K562 (cell line): ENCODE measurements around the gene MSRB3. TPM values are rescaled to one million over a fixed set of nuclear protein-coding genes. Genes with fewer than 3 reads are reported as not detected.

ENCODE experiments used
- ATAC-seq: fragments of 200-7000 bp; cut with Tn5 transposase; 3 replicates; pipeline ENCODE4 v1.9.1; 2020; ENCODE audit warnings: moderate library complexity
- BruUV-seq: library from RNA; stranded (reverse); fragments of 400-500 nt; replicated peaks from 2 replicates; lab custom pipeline; 2021; lab: Mats Ljungman, UMichigan
- CTCF ChIA-PET: fragments of 300-600 bp; formaldehyde crosslinking; extraction: SDS; loops from one replicate; lab custom pipeline; 2021; ENCODE audit warnings: low intra/inter-chr PET ratio; lab: Yijun Ruan, JAX
- POLR2A ChIA-PET: fragments of 300-600, 350-650 bp; sonication (Branson Sonifier 250); formaldehyde crosslinking; extraction: SDS; loops from one replicate; lab custom pipeline; 2021; ENCODE audit warnings: antibody characterized with exemption, inconsistent platforms; lab: Yijun Ruan, JAX
- DNase-seq, 4 experiments: peaks; one replicate each; pipeline versions ENCODE4 v3.0.0 to v3.0.0-alpha.2; 2011 to 2018; ENCODE audit warnings: low spot score in 3 of 4, mixed read lengths in 3 of 4; ENCODE audit errors: extremely low read depth in 1 of 4
- FAIRE-seq: peaks from 2 replicates; lab custom pipeline; 2011; peaks lifted over from hg19 to GRCh38; lab: Jason Lieb, UNC
- H2AFZ ChIP-seq: 2 replicates; pipeline ENCODE4 v1.6.0; 2011; ENCODE audit warnings: low read depth, low read length, control low read depth, inconsistent platforms
- H3K27ac ChIP-seq: fragments of 200-600 bp; 3 replicates; pipeline ENCODE4 v1.8.0; 2011; ENCODE audit warnings: low read depth, mild to moderate bottlenecking, control low read depth, inconsistent platforms, low read length, moderate library complexity, mixed read lengths; ENCODE audit errors: extremely low read depth
- H3K27me3 ChIP-seq, 2 experiments: fragments of 300-600 bp in 1 of 2; 2 replicates in 1 of 2; 3 replicates in 1 of 2; pipeline versions ENCODE4 v1.6.0 to v1.8.0; 2011; ENCODE audit warnings: inconsistent platforms in 2 of 2, low read length in 2 of 2, mild to moderate bottlenecking in 1 of 2, mixed read lengths in 1 of 2, moderate library complexity in 1 of 2; ENCODE audit not compliant: control insufficient read depth in 2 of 2, insufficient read depth in 2 of 2
- H3K36me3 ChIP-seq: fragments of 300-600 bp; 3 replicates; pipeline ENCODE4 v1.8.0; 2011; ENCODE audit warnings: mild to moderate bottlenecking, low read length, inconsistent platforms; ENCODE audit not compliant: control insufficient read depth, insufficient read depth
- H3K4me1 ChIP-seq, 2 experiments: fragments of 200-600 bp in 1 of 2; replicated peaks in 1 of 2; 2 replicates in 1 of 2; 3 replicates in 1 of 2; pipeline versions ENCODE4 v1.5.1 to v1.8.0; 2011; ENCODE audit warnings: inconsistent platforms in 2 of 2, low read length in 2 of 2, mild to moderate bottlenecking in 1 of 2, mixed read lengths in 1 of 2, moderate library complexity in 1 of 2; ENCODE audit not compliant: control insufficient read depth in 2 of 2, insufficient read depth in 2 of 2
- H3K4me2 ChIP-seq: 2 replicates; pipeline ENCODE4 v1.6.1; 2011; ENCODE audit warnings: low read length, control low read depth, inconsistent platforms, mixed read lengths; ENCODE audit not compliant: insufficient read depth
- H3K4me3 ChIP-seq: fragments of 200-600 bp; sonication (generic), shearing (Covaris generic); 2 replicates; pipeline ENCODE4 v1.5.1; 2016; ENCODE audit warnings: control low read depth, inconsistent platforms
- H3K79me2 ChIP-seq: fragments of 200-600 bp; 3 replicates; pipeline ENCODE4 v1.8.0; 2011; ENCODE audit warnings: low read length, inconsistent platforms; ENCODE audit not compliant: control insufficient read depth, insufficient read depth
- H3K9ac ChIP-seq, 2 experiments: 2 replicates each; pipeline versions ENCODE4 v1.6.0 to v1.6.1; 2011; ENCODE audit warnings: low read depth in 2 of 2, low read length in 2 of 2, control low read depth in 1 of 2, inconsistent platforms in 1 of 2, mild to moderate bottlenecking in 1 of 2, mixed read lengths in 1 of 2; ENCODE audit not compliant: insufficient read depth in 1 of 2
- H3K9me1 ChIP-seq: one replicate; pipeline ENCODE4 v1.6.0; 2011; ENCODE audit warnings: inconsistent platforms, mild to moderate bottlenecking, low read length, moderate library complexity; ENCODE audit not compliant: control insufficient read depth, insufficient read depth
- H3K9me3 ChIP-seq: replicated peaks from 2 replicates; pipeline ENCODE4 v1.5.1; 2011; ENCODE audit warnings: low read depth, low read length, inconsistent platforms; ENCODE audit not compliant: control insufficient read depth, insufficient read depth
- H4K20me1 ChIP-seq: replicated peaks from 2 replicates; pipeline ENCODE4 v1.6.1; 2011; ENCODE audit warnings: low read length, inconsistent platforms, mixed read lengths; ENCODE audit not compliant: control insufficient read depth, insufficient read depth
- BRF1 ChIP-seq: IDR thresholded peaks from 3 replicates; pipeline ENCODE4 v1.6.1; 2011; ENCODE audit warnings: borderline replicate concordance, mild to moderate bottlenecking; ENCODE audit not compliant: insufficient read length; ENCODE audit errors: extremely low read depth
- HNRNPH1 ChIP-seq: fragments of 200-400 bp; formaldehyde crosslinking; optimal IDR thresholded peaks from 2 replicates; pipeline ENCODE3; 2017; ENCODE audit warnings: low read depth, mild to moderate bottlenecking, low read length, moderate library complexity
- MECOM ChIP-seq: fragments of 250-450 bp; sonication (Bioruptor Pico); IDR thresholded peaks from 2 replicates; pipeline ENCODE4 v1.8.0; 2022; ENCODE audit warnings: inconsistent platforms
- NCOA6 ChIP-seq: fragments of 450-650 bp; IDR thresholded peaks from 2 replicates; pipeline ENCODE4 v1.6.1; 2017; ENCODE audit warnings: mild to moderate bottlenecking
- NR2F6 ChIP-seq: fragments of 450-650 bp; formaldehyde crosslinking; IDR thresholded peaks from 2 replicates; pipeline ENCODE4 v1.4.0; 2020; ENCODE audit warnings: mild to moderate bottlenecking
- RB1 ChIP-seq: fragments of 450-650 bp; IDR thresholded peaks from 2 replicates; pipeline ENCODE4 v1.6.1; 2017; ENCODE audit warnings: low read depth, mild to moderate bottlenecking
- TEAD4 ChIP-seq, 2 experiments: sonication (generic) in 1 of 2; formaldehyde crosslinking in 1 of 2; IDR thresholded peaks; 2 replicates each; pipeline versions ENCODE4 v1.6.1 to v1.8.0; 2012 to 2022; ENCODE audit warnings: borderline replicate concordance in 1 of 2, inconsistent platforms in 1 of 2, low read length in 1 of 2, mild to moderate bottlenecking in 1 of 2, missing genetic modification reagents in 1 of 2
- WHSC1 ChIP-seq: IDR thresholded peaks from one replicate; pipeline ENCODE4 v1.6.1; 2012; ENCODE audit warnings: low read length, control low read depth, inconsistent platforms
- ZKSCAN1 ChIP-seq: fragments of 150-350 bp; IDR thresholded peaks from 2 replicates; pipeline ENCODE4 v1.6.1; 2016; ENCODE audit warnings: low read depth, low read length
- ZNF217 ChIP-seq: sonication (generic); formaldehyde crosslinking; IDR thresholded peaks from 2 replicates; pipeline ENCODE4 v1.8.0; 2022; ENCODE audit warnings: mild to moderate bottlenecking, missing genetic modification reagents
- ZNF3 ChIP-seq: fragments of 250-450 bp; sonication (Bioruptor Pico); IDR thresholded peaks from 2 replicates; pipeline ENCODE4 v1.5.0; 2021; ENCODE audit warnings: mild to moderate bottlenecking, moderate library complexity
- ZNF354B ChIP-seq: fragments of 250-450 bp; sonication (Bioruptor Pico); IDR thresholded peaks from 2 replicates; pipeline ENCODE4 v1.4.0; 2020
- ZNF408 ChIP-seq: fragments of 250-450 bp; sonication (Bioruptor Pico); IDR thresholded peaks from 2 replicates; pipeline ENCODE4 v1.4.0; 2020; ENCODE audit warnings: low read depth, mild to moderate bottlenecking, moderate library complexity
- ZSCAN32 ChIP-seq: fragments of 450-650 bp; formaldehyde crosslinking; IDR thresholded peaks from 2 replicates; pipeline ENCODE4 v1.4.0; 2020; ENCODE audit warnings: mild to moderate bottlenecking, moderate library complexity
- WGBS: fragments of 100-300 bp; shearing (Covaris generic); methylation state at CpG from one replicate; pipeline ENCODE4 v1.1.6; 2016; ENCODE audit warnings: low coverage, mixed read lengths; ENCODE audit not compliant: insufficient coverage; ENCODE audit errors: missing lambda C conversion rate; 5-methylcytosine and 5-hydroxymethylcytosine counted together
- in situ Hi-C: fragments of 300-500 bp; cut with MboI; formaldehyde crosslinking; loops from 4 replicates; pipeline ENCODE4 v1.15.0; 2018; ENCODE audit warnings: inconsistent platforms, mixed read lengths
- intact Hi-C: fragments of 100-400 bp; cut with micrococcal nuclease; formaldehyde crosslinking; loops from 2 replicates; pipeline ENCODE4 v1.14.2; 2022
- polyA plus RNA-seq, 8 experiments: library from polyadenylated mRNA; depleted of rRNA in 4 of 8; stranded (reverse) in 5 of 8; unstranded in 3 of 8; fragments of >200 nt; fragmentation: Nextera tagmentation in 2 of 8; fragmentation: Illumina TruSeq in 1 of 8; extraction: Ambion mirVana in 2 of 8; extraction: Trizol in 1 of 8; gene quantifications; 2 replicates each; pipeline versions ENCODE4 v1.2.1 to v1.2.3, GENCODE V29; 2011 to 2014; ENCODE audit warnings: inconsistent platforms in 1 of 8, missing spikeins in 1 of 8
- total RNA-seq, 7 experiments: library from RNA; depleted of rRNA in 6 of 7; stranded (reverse); fragments of >200 nt in 6 of 7; fragmentation: Illumina TruSeq in 2 of 7; extraction: Trizol in 2 of 7; gene quantifications; 2 replicates each; pipeline versions ENCODE4 v1.2.1 to v1.2.3, GENCODE V29; 2011 to 2021; ENCODE audit warnings: low replicate concordance in 1 of 7
- TF ChIP-seq, protein P1 (sequence below): fragments of 450-650 bp; IDR thresholded peaks from 2 replicates; pipeline ENCODE4 v1.6.1; 2016
- TF ChIP-seq, protein P2 (sequence below): fragments of 450-650 bp; IDR thresholded peaks from 2 replicates; pipeline ENCODE4 v1.6.1; 2016; ENCODE audit warnings: missing biosample characterization, missing genetic modification characterization
- TF ChIP-seq, protein P3 (sequence below): fragments of 250-450 bp; sonication (Bioruptor Pico); IDR thresholded peaks from 2 replicates; pipeline ENCODE4 v1.4.0; 2020; ENCODE audit warnings: mild to moderate bottlenecking
- TF ChIP-seq, protein P4 (sequence below): fragments of 450-650 bp; conservative IDR thresholded peaks from 2 replicates; pipeline ENCODE4 v1.6.1; 2016; ENCODE audit warnings: missing genetic modification characterization, low read depth, mild to moderate bottlenecking, control low read depth, missing compliant biosample characterization

The MSRB3 gene
- total and polyA plus RNA-seq, 9 of the 15 experiments (the other 6 are each of a cell fraction or from before 2014, with no cell fraction given), result 0.04 TPM; not detected in 8

DNA sequence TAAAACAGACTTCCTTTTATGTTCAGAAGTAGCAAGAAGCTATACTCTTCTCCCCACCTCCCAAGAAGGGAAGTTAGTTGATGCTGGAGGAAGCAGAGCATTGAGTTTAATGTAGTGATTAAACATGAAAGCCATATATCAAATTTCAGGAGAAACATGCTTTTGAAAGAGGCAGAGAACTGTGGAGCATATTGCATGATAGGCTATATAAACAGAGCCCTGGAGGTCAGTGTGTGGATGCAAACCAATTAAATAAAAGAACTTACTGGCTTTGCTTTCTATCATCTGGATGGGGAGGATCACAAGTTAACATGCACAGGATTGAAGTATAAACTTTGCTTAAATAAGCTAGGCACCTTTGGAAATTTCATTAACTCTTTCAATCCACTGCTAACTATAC lies 94.1 kb downstream of the MSRB3 start (continued):
- TF ChIP-seq ZNF3 (CRISPR knock-in tag) (no peak), WHSC1 (no peak), ZNF408 (CRISPR knock-in tag) (no peak)
- TF ChIP-seq, protein P1, sequence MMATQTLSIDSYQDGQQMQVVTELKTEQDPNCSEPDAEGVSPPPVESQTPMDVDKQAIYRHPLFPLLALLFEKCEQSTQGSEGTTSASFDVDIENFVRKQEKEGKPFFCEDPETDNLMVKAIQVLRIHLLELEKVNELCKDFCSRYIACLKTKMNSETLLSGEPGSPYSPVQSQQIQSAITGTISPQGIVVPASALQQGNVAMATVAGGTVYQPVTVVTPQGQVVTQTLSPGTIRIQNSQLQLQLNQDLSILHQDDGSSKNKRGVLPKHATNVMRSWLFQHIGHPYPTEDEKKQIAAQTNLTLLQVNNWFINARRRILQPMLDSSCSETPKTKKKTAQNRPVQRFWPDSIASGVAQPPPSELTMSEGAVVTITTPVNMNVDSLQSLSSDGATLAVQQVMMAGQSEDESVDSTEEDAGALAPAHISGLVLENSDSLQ, result no peak

DNA sequence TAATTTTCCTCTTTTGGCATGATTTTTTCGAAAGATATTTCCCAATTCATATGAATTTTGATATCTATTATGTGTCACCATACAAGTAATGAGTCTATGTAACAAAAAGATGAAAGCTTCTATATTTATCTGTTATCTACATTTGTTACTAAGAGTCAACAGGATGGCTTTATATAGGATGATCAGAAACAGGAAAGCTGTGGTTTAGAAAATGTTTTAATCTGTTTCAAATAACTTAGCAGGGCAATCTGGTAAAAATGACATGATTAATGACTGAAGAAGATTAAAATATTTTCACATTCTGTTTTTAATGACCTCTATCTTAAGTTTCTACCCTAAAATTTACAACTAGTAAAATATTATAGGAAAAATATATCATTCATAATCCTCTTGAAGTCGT lies 105.8 kb downstream of the MSRB3 start:
- CTCF ChIA-PET, result no interaction called here
- FAIRE-seq, result no peak
- in situ Hi-C loops, result no loop called here
- no peak for TF ChIP-seq ZKSCAN1
- TF ChIP-seq BRF1, result no peak
- TF ChIP-seq, protein P2, sequence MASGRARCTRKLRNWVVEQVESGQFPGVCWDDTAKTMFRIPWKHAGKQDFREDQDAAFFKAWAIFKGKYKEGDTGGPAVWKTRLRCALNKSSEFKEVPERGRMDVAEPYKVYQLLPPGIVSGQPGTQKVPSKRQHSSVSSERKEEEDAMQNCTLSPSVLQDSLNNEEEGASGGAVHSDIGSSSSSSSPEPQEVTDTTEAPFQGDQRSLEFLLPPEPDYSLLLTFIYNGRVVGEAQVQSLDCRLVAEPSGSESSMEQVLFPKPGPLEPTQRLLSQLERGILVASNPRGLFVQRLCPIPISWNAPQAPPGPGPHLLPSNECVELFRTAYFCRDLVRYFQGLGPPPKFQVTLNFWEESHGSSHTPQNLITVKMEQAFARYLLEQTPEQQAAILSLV (tag), result no peak
- no peak for TF ChIP-seq HNRNPH1
- TF ChIP-seq ZSCAN32 (CRISPR knock-in tag), result no peak
- TF ChIP-seq NR2F6 (CRISPR knock-in tag), result no peak
- no peak for TF ChIP-seq ZNF217 (CRISPR knock-in tag)
- TF ChIP-seq MECOM (CRISPR knock-in tag), result no peak
- no peak for TF ChIP-seq ZNF354B (CRISPR knock-in tag)
- TF ChIP-seq NCOA6, result no peak
- TF ChIP-seq, protein P3, sequence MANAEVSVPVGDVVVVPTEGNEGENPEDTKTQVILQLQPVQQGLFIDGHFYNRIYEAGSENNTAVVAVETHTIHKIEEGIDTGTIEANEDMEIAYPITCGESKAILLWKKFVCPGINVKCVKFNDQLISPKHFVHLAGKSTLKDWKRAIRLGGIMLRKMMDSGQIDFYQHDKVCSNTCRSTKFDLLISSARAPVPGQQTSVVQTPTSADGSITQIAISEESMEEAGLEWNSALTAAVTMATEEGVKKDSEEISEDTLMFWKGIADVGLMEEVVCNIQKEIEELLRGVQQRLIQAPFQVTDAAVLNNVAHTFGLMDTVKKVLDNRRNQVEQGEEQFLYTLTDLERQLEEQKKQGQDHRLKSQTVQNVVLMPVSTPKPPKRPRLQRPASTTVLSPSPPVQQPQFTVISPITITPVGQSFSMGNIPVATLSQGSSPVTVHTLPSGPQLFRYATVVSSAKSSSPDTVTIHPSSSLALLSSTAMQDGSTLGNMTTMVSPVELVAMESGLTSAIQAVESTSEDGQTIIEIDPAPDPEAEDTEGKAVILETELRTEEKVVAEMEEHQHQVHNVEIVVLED (CRISPR knock-in tag), result no peak
- TF ChIP-seq, protein P4, sequence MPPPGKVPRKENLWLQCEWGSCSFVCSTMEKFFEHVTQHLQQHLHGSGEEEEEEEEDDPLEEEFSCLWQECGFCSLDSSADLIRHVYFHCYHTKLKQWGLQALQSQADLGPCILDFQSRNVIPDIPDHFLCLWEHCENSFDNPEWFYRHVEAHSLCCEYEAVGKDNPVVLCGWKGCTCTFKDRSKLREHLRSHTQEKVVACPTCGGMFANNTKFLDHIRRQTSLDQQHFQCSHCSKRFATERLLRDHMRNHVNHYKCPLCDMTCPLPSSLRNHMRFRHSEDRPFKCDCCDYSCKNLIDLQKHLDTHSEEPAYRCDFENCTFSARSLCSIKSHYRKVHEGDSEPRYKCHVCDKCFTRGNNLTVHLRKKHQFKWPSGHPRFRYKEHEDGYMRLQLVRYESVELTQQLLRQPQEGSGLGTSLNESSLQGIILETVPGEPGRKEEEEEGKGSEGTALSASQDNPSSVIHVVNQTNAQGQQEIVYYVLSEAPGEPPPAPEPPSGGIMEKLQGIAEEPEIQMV, result no peak
- no peak for TF ChIP-seq TEAD4 (IDR thresholded peaks at IDR 0.05; ENCODE audit: low read length)
- TF ChIP-seq TEAD4 (CRISPR knock-in tag; IDR thresholded peaks at IDR 0.05; ENCODE audit: borderline replicate concordance), result no peak
- TF ChIP-seq RB1, result no peak

More for the DNA sequence above, 105.8 kb downstream of the MSRB3 start:
- intact Hi-C loops, result no loop called here
- Histone ChIP-seq H3K36me3 (no peaks in the 10 kb centered on the region), H3K9me1 (no peaks in the 10 kb centered on the region), H3K9ac (no peak overlapping the region), H3K4me1 (no peaks in the 10 kb centered on the region), H3K9me3 (no peaks in the 10 kb centered on the region), H2AFZ (no peak overlapping the region), H4K20me1 (no peaks in the 10 kb centered on the region), H3K4me3 (no peak overlapping the region), H3K27me3 (no peaks in the 10 kb centered on the region), H3K79me2 (no peaks in the 10 kb centered on the region), H3K4me2 (no peak overlapping the region), H3K27ac (no peak overlapping the region)
- no TSS peak for BruUV-seq
- POLR2A ChIA-PET, result no interaction called here
- ATAC-seq, result no peak
- no peak for DNase-seq
- WGBS, result 0% methylated on average over 2 of the region's 2 CpGs
